DMS 273 treated with DMSO at 0.1 percent for 48 hours (cell line): ENCODE data around the gene PDCD1LG2.

Experiments used
- DNase-seq: peaks from one replicate; lab custom pipeline; 2025; lab: John Stamatoyannopoulos, UW

The PDCD1LG2 gene

DNA sequence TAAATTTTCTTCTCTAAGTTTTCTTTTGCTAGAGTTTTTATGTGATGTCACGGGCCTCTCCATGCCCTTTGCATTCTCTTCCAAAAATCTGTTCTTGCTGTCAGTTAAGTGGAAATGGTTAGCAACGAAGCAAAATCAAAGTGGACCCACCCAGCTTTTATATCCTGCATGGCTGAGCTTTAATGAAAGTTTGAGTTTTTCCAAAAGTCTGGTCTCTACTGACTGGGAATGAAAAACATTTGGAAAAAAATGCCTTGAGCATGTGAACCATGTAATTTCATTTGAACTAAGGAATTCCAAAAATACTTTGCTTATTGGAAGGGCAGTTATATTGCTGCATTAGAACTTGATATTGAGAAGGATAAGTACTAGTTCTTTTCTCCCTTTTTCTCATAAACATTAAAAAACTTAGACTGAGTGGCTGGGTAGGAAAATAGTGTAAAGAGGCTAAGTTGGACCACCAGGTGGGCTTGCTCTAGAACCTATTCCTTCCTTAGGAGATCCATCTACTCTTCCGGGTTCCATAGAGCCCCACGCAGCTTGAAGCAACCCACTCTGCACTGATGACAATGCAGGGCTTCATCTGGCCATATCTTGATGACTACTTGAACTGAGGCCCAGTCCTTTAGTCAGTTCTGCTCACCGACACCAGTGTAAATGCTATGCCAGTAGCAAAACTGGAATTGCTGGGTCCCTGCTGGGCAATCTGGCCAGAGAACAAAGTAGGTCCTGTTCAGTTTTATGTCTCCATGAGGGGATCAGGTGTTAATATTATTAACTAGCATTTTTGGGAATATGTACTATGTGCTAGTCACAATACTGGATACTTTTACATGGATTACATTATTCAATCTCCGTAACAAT is 101.2 kb downstream of the PDCD1LG2 start:
- no peak for DNase-seq

DNA sequence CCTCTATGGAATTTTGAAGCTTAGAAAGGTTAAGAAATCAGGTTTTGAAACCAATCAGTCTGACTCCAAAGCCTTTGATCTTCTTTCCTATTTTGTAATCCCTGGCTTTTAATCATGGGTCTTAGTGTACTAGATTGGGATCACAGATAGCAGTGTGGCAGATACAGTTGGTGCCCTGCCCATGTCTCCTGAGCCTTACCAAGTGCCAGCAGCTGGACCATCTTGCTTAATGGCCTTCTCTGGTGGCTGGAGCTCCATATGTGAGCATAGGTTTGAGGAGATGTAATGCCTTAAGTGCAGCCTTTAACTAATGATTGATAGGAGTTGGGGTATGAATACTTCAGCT is 101.8 kb downstream of the PDCD1LG2 start:
- DNase-seq, result no peak

DNA sequence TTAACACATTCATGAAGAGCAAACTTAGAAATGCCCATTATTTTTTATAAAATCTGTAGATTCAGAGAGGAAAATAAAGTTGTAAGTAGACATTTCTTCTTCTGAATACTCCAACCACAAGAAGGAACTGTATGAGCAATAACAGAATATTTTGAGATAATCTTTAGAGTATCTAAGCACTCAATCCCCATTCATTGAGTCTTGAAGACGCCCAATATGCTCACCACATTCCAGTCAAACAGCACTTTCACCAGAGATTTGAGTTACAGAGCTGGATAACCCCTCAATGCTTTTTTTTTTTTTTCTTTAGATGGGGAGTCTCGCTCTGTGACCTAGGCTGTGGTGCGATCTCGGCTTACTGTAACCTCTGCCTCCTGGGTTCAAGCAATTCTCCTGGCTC is 103.9 kb downstream of the PDCD1LG2 start:
- DNase-seq, result no peak

DNA sequence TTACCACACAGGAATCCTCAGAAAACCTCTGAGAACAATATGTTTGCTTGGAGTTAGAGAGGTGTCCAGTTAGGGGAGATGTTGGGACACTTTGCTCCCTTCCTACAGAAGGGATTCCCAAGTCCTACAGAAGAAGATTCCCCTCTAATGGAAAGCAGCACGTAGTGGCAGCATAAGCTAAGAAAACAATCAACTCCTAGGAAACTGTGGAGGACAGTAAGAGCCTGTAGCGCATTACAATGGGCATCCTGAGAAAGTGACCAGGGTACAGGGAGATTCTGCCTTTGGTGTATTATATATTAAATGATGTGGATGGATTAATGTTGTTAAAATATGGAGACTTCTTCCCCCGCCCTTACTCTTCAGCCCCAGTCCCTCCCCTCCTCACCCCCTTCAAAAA is 104.7 kb downstream of the PDCD1LG2 start:
- DNase-seq, result no peak

GRCh38 chr9:5617749-5618148 is 107.4 kb downstream of the PDCD1LG2 start:
- no peak for DNase-seq

GRCh38 chr9:5620494-5620893 is 110.2 kb downstream of the PDCD1LG2 start:
- DNase-seq, result no peak
